ENCODE results near the gene CNMD. TPM values are rescaled to one million over a fixed set of nuclear protein-coding genes. Genes with fewer than 3 reads are reported as not detected.
"Not testable (repeated sequence)": the region's sequence is repeated elsewhere in the genome, so short reads cannot be mapped to it uniquely, and the experiment has no call there.

The CNMD gene
- total RNA-seq, 1 donor from 2014 or later = not detected

DNA sequence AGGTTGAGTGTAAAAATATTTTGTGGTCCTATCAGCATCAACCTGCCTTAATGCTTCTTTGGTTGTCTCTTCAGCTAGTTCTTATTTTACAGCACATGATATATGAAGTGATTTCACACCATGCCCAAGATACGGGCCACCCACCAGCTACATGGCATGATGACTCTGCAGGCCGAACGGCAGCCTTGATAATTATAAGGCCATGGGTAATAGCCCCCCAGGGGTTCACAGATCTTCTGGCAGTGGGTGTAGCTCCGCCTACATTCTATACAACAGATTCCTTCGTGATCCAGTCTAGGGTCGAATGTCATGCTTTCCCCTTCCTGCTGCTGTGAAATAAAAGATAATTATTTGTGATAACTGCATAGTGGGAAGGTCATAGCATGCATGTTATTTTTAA is 36.1 kb downstream of the CNMD start:
- DNase-seq (ENCODE audit: low read depth) (no peak), FAIRE-seq (no peak)
- Histone ChIP-seq H3K27me3 (ENCODE audit: control insufficient read depth, insufficient read depth, low read length) (no peaks in the 10 kb centered on the region), H3K4me3 (ENCODE audit: low read depth, low read length) (no peak overlapping the region), H3K36me3 (ENCODE audit: control insufficient read depth, insufficient read depth, low read length) (no peaks in the 10 kb centered on the region)
- TF ChIP-seq, protein P1, sequence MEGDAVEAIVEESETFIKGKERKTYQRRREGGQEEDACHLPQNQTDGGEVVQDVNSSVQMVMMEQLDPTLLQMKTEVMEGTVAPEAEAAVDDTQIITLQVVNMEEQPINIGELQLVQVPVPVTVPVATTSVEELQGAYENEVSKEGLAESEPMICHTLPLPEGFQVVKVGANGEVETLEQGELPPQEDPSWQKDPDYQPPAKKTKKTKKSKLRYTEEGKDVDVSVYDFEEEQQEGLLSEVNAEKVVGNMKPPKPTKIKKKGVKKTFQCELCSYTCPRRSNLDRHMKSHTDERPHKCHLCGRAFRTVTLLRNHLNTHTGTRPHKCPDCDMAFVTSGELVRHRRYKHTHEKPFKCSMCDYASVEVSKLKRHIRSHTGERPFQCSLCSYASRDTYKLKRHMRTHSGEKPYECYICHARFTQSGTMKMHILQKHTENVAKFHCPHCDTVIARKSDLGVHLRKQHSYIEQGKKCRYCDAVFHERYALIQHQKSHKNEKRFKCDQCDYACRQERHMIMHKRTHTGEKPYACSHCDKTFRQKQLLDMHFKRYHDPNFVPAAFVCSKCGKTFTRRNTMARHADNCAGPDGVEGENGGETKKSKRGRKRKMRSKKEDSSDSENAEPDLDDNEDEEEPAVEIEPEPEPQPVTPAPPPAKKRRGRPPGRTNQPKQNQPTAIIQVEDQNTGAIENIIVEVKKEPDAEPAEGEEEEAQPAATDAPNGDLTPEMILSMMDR (IDR thresholded peaks at IDR 0.05; ENCODE audit: insufficient read depth, low read length, severe bottlenecking) = no peak

DNA sequence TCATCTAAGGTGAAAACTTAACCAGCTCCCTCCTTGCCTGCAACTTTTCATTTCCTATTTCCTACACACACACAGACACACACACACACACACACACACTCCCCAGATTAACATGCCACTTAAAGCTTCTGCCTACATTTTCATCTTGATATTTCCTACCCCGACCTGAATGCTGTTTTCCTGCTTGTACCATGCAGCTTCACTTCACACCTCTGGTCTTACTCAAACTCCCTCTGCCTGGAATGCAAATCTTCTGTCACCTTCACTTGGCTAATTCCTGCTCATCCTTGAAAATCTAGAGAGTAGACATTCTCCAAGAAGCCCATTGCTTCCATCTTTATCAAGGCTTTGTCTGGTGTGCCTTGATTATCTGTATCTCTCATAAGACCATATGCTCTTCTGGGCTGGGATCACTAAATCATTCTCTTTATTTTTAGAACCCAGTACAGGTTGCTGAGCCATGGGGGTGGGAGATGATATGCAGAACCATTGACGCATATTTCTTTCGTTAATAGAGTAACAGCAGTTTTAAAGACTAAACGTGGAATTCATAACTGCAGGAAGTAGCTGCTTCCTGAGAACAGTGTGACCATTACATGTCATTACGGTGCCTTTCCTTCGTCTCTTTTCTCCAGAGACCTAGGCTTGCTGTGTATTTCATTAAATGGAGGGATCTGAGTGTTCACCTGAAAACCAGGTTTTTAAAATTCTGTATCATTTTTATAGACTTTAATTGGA is 37.7 kb downstream of the CNMD start:
- FAIRE-seq = no peak

DNA sequence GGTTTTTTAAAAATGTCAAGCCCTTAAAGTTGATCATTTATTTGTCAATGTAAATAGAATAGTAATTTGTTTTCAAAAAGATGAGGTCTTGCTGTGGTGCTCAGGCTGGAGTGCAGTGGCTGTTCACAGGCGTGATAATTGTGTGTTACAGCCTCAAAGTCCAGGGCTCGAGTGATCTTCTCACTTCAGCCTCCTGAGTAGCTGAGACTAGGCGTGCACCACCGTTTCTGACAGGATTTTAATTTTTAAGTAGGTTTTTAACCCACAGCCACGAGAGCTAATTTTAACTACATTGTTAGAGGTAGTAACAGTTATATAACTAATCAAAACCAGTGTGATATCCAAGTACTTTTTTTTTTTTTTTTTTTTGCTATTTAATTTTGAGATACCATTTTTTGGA is 43.1 kb downstream of the CNMD start:
- TF ChIP-seq, protein P1 (IDR thresholded peaks at IDR 0.05; ENCODE audit: insufficient read depth, low read length, severe bottlenecking) = no peak
- no peaks in the 10 kb centered on the region for H3K27me3 ChIP-seq (ENCODE audit: control insufficient read depth, insufficient read depth, low read length)
- DNase-seq (ENCODE audit: low read depth) = no peak
- H3K4me3 ChIP-seq (ENCODE audit: low read depth, low read length) = no peak overlapping the region
- no peak for FAIRE-seq
- H3K36me3 ChIP-seq (ENCODE audit: control insufficient read depth, insufficient read depth, low read length) = no peaks in the 10 kb centered on the region

More for the DNA sequence above, 37.7 kb downstream of the CNMD start:
- Histone ChIP-seq H3K4me3 (ENCODE audit: low read depth, low read length) (no peak overlapping the region), H3K27me3 (ENCODE audit: control insufficient read depth, insufficient read depth, low read length) (no peaks in the 10 kb centered on the region), H3K36me3 (ENCODE audit: control insufficient read depth, insufficient read depth, low read length) (no peaks in the 10 kb centered on the region)
- TF ChIP-seq, protein P1 (IDR thresholded peaks at IDR 0.05; ENCODE audit: insufficient read depth, low read length, severe bottlenecking) = no peak
- no peak for DNase-seq (ENCODE audit: low read depth)

DNA sequence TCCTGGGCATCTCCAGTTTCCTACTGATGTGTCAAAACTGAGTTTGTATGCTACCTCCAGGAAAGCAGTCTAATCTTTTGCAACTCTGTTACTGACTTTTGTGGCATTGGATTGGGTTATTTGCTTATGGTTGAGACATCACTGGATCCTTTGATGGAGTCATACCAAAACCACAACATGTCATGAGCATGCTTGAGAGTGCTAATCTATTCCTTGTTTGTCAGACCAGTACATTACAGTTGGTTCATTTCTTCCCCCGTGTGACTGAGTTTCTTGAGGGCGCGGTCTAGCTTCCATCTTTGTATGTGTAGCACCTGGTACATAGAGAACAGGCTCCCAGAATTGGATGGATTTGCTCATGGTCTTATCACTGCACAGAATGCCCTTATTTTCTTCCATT is 43.8 kb downstream of the CNMD start:
- Histone ChIP-seq H3K4me3 (ENCODE audit: low read depth, low read length) (no peak overlapping the region), H3K27me3 (ENCODE audit: control insufficient read depth, insufficient read depth, low read length) (no peaks in the 10 kb centered on the region), H3K36me3 (ENCODE audit: control insufficient read depth, insufficient read depth, low read length) (no peaks in the 10 kb centered on the region)
- FAIRE-seq (no peak), DNase-seq (ENCODE audit: low read depth) (peak; percentile 83)
- TF ChIP-seq, protein P1 (IDR thresholded peaks at IDR 0.05; ENCODE audit: insufficient read depth, low read length, severe bottlenecking) = no peak

DNA sequence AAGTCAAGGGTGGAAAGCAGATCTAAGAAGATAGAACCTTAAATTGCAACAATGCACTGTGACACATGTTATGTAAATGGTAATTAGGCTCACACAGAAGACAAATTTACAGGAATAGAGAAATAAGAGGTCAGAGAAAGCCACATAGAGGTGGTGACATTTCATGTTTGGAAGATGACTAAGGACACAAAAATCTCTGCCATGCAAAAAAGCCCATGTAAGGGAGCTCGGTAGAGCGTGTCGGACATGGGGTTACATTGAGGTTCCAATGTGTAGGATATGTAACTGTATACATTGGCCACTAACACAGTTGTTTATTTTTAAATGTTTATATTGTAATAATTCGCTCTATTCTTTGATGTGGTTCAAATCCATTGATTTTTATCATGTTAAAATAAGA is 53.2 kb downstream of the CNMD start:
- no peak for FAIRE-seq
- no peaks in the 10 kb centered on the region for H3K27me3 ChIP-seq (ENCODE audit: control insufficient read depth, insufficient read depth, low read length)
- no peak for DNase-seq (ENCODE audit: low read depth)
- peaks cover 4% of the 10 kb centered on the region for H3K36me3 ChIP-seq (ENCODE audit: control insufficient read depth, insufficient read depth, low read length)
- TF ChIP-seq, protein P1 (IDR thresholded peaks at IDR 0.05; ENCODE audit: insufficient read depth, low read length, severe bottlenecking) = no peak
- no peak overlapping the region for H3K4me3 ChIP-seq (ENCODE audit: low read depth, low read length)

DNA sequence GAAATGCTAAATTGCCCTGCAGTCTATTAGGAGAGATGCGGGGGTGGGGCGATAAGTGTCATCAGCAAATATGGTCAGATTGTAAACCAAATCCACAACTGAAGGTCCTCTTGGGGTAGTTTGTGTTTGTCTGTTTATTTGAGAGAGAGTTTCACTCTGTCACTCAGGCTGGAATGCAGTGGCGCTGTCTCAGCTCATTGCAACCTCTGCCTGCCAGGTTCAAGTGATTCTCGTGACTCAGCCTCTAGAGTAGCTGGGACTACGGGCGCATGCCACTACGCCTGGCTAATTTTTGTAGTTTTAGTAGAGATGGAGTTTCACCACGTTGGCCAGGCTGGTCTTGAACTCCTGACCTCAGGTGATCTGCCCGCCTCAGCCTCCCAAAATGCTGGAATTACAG is 53.8 kb downstream of the CNMD start:
- H3K4me3 ChIP-seq (ENCODE audit: low read depth, low read length); DNase-seq (ENCODE audit: low read depth); H3K27me3 ChIP-seq (ENCODE audit: control insufficient read depth, insufficient read depth, low read length); H3K36me3 ChIP-seq (ENCODE audit: control insufficient read depth, insufficient read depth, low read length); FAIRE-seq: not testable (repeated sequence)
